HFFc6 (cell line): ENCODE measurements around the gene ZNF638. TPM values are rescaled to one million over a fixed set of nuclear protein-coding genes. Genes with fewer than 3 reads are reported as not detected.

Experiments
- DNase-seq: peaks from one replicate; pipeline ENCODE4 v3.0.0-alpha.2; 2018
- H3K27ac Mint-ChIP-seq: 2 replicates; pipeline ENCODE4 v1.8.0; 2020; ENCODE audit warnings: mild to moderate bottlenecking, mixed read lengths
- H3K27me3 Mint-ChIP-seq: 2 replicates; pipeline ENCODE4 v1.8.0; 2021; ENCODE audit warnings: mild to moderate bottlenecking, moderate library complexity, mixed read lengths; ENCODE audit not compliant: insufficient read depth
- H3K36me3 Mint-ChIP-seq: 2 replicates; pipeline ENCODE4 v1.8.0; 2021; ENCODE audit warnings: low read depth, mixed read lengths
- H3K4me1 Mint-ChIP-seq: 2 replicates; pipeline ENCODE4 v1.8.0; 2020; ENCODE audit warnings: low read depth, mixed read lengths
- H3K4me3 Mint-ChIP-seq: 2 replicates; pipeline ENCODE4 v1.8.0; 2020; ENCODE audit warnings: mild to moderate bottlenecking, moderate library complexity, mixed read lengths
- H3K9me3 Mint-ChIP-seq: 2 replicates; pipeline ENCODE4 v1.8.0; 2020; ENCODE audit warnings: mild to moderate bottlenecking, mixed read lengths
- CTCF ChIP-seq: fragments of 200-600 bp; sonication (generic); IDR thresholded peaks from 2 replicates; pipeline ENCODE4 v1.5.0; 2021; ENCODE audit warnings: antibody characterized with exemption, mild to moderate bottlenecking
- total RNA-seq, 6 experiments: library from RNA; stranded (reverse); fragmentation: NEBNext Ultra II Directional; extraction: Animal tissue kit (Norgen Biotek cat#: 25700); gene quantifications; 2 replicates in 1 of 6; 3 replicates in 5 of 6; pipeline ENCODE4 v1.2.3, GENCODE V29; 2021

The ZNF638 gene
- total RNA-seq, 6 experiments from 2014 or later: 58.5 to 66.6 (median 60.6) TPM

GRCh38 chr2:71483246-71483645 lies 151.7 kb downstream of the ZNF638 start:
- Mint-ChIP-seq H3K4me1 (no peaks in the 10 kb centered on the region), H3K27me3 (peaks cover 26% of the 10 kb centered on the region), H3K27ac (no peak overlapping the region), H3K36me3 (no peaks in the 10 kb centered on the region), H3K9me3 (no peaks in the 10 kb centered on the region), H3K4me3 (no peak overlapping the region)
- no peak for TF ChIP-seq CTCF
- DNase-seq: no peak

- Mint-ChIP-seq H3K4me1 (no peaks in the 10 kb centered on the region), H3K27ac (no peak overlapping the region), H3K9me3 (no peaks in the 10 kb centered on the region), H3K4me3 (no peak overlapping the region), H3K36me3 (no peaks in the 10 kb centered on the region), H3K27me3 (peaks cover 29% of the 10 kb centered on the region)
- DNase-seq: no peak
- TF ChIP-seq CTCF: no peak
These were observed 152.8 kb downstream of the ZNF638 start for GRCh38 chr2:71484354-71484753.

Other genes starting within 250 kb of the ZNF638 start
- 10 to 100 TPM; 10.3 to 15.5 (median 14.4) TPM for gene MCEE, start 201.6 kb upstream of the ZNF638 start, total RNA-seq
- gene MPHOSPH10, start 201.1 kb upstream of the ZNF638 start, total RNA-seq: 10 to 100 TPM; 27.7 to 39.5 (median 36.5) TPM
- under 1 TPM; 0.11 to 0.40 (median 0.20) TPM for gene PAIP2B, start 104.7 kb upstream of the ZNF638 start, total RNA-seq
- under 1 TPM; 0.07 to 0.57 (median 0.32) TPM for gene DYSF, start 121.8 kb downstream of the ZNF638 start, total RNA-seq